Pancreas (tissue), 10 donors: Measurements from ENCODE around the gene EGF. TPM values are rescaled to one million over a fixed set of nuclear protein-coding genes. Genes with fewer than 3 reads are reported as not detected.

ENCODE experiments used
- ATAC-seq, 4 donors: fragments of 200-7000 bp; cut with Tn5 transposase; one replicate each; pipeline versions ENCODE4 v1.8.0 to v1.9.1; 2020; ENCODE audit warnings: mild to moderate bottlenecking in 4 of 4, moderate library complexity in 4 of 4
- DNase-seq, 6 donors: peaks; one replicate each; pipeline ENCODE4 v3.0.0-alpha.2; 2020
- FAIRE-seq: peaks from 2 replicates; lab custom pipeline; 2012; peaks lifted over from hg19 to GRCh38; lab: Jason Lieb, UNC
- H3K27ac ChIP-seq, 4 donors: fragments of 200-600 bp; sonication (generic); 1 replicate in 3 of 4; 2 replicates in 1 of 4; pipeline versions ENCODE4 v1.5.0 to v1.8.0; 2020
- H3K27me3 ChIP-seq, 4 donors: fragments of 200-600 bp; one replicate each; pipeline ENCODE4 v1.8.0; 2021
- H3K36me3 ChIP-seq, 3 donors: fragments of 200-600 bp; sonication (generic) in 1 of 3; one replicate each; pipeline versions ENCODE4 v1.5.0 to v1.8.0; 2020 to 2021
- H3K4me1 ChIP-seq, 3 donors: fragments of 200-600 bp; one replicate each; pipeline ENCODE4 v1.8.0; 2021
- H3K4me3 ChIP-seq, 4 donors: fragments of 200-600 bp; sonication (generic) in 2 of 4; one replicate each; pipeline versions ENCODE4 v1.5.0 to v1.8.0; 2020 to 2021
- H3K9me3 ChIP-seq, 4 donors: fragments of 200-600 bp; one replicate each; pipeline ENCODE4 v1.8.0; 2021
- CTCF ChIP-seq, 4 donors: fragments of 200-600 bp; sonication (generic) in 3 of 4; IDR thresholded peaks; one replicate each; pipeline versions ENCODE4 v1.5.0 to v1.8.0; 2021; ENCODE audit warnings: antibody characterized with exemption in 4 of 4
- WGBS, 2 donors: extraction: QIAGEN DNeasy Blood & Tissue Kit; methylation state at CpG; one replicate each; pipeline ENCODE4 v1.1.7; 2013; 5-methylcytosine and 5-hydroxymethylcytosine counted together
- intact Hi-C, 3 donors: fragments of 100-400 bp; cut with DNase I; formaldehyde crosslinking; loops; one replicate each; pipeline versions ENCODE4 v1.11.1 to v1.14.2; 2022
- polyA plus RNA-seq, 2 donors: library from polyadenylated mRNA; stranded (reverse); fragments of 200-250 nt; gene quantifications; one replicate each; pipeline ENCODE4 v1.2.3, GENCODE V29; 2013
- total RNA-seq, 6 donors: library from RNA; stranded (reverse); fragmentation: NEBNext Ultra II Directional in 4 of 6; extraction: Animal tissue kit (Norgen Biotek cat#: 25700) in 4 of 6; gene quantifications; one replicate each; pipeline versions ENCODE4 v1.2.1 to v1.2.4, GENCODE V29; 2021 to 2023
- donor health status: healthy with polysubstance abuse.
- donor health status: DM: no; HTN: no; CAD: no; lungs with moderate emphysema.
- donor health status: DM: no; HTN: no; CAD: no.
- donor health status: control.
- donor health status: control.
- donor health status: Bipolar disorder and iron deficiency.
- donor health status: DM: yes; HTN: yes; CAD: no.
- donor health status: DM: no; HTN: no; CAD: no.
- donor health status: DM: no; HTN: no; CAD: no.
- donor health status: DM: yes; HTN: yes; CAD: no.

EGF gene
- total and polyA plus RNA-seq, 8 donors = 12.8 to 67.2 (median 23.1) TPM

GRCh38 chr4:109969087-109969486, 56.4 kb downstream of the EGF start:
- WGBS, 2 donors = 80 to 89% methylated on average over 3 of the region's 3 CpGs
- no peaks in the 10 kb centered on the region for H3K27me3 ChIP-seq
- no peak overlapping the region for H3K4me3 ChIP-seq
- intact Hi-C loops = no loop called here
- FAIRE-seq (no peak), ATAC-seq (no peak), DNase-seq (no peak)
- H3K4me1 ChIP-seq = peaks cover 0 to 13% (median 0%) of the 10 kb centered on the region in 3 donors
- TF ChIP-seq CTCF (IDR thresholded peaks at IDR 0.05) = no peak
- H3K9me3 ChIP-seq = no peaks in the 10 kb centered on the region
- H3K27ac ChIP-seq = no peak overlapping the region
- H3K36me3 ChIP-seq = no peaks in the 10 kb centered on the region

- Histone ChIP-seq H3K36me3 (no peaks in the 10 kb centered on the region), H3K27me3 (no peaks in the 10 kb centered on the region), H3K9me3 (no peaks in the 10 kb centered on the region), H3K4me3 (no peak overlapping the region), H3K27ac (no peak overlapping the region), H3K4me1 (peaks cover 0 to 13% (median 3%) of the 10 kb centered on the region in 3 donors)
- ATAC-seq (no peak), DNase-seq (no peak), FAIRE-seq (no peak)
- intact Hi-C loops = loop anchor here in 2 of 3 donors (10.0 kb wide), 1 partner anchor 545 kb away; no protein-coding TSS in a partner anchor
- TF ChIP-seq CTCF (IDR thresholded peaks at IDR 0.05) = no peak
- 64 to 67% methylated on average over 6 of the region's 6 CpGs for WGBS, 2 donors
Measured at GRCh38 chr4:109969919-109970318, 57.2 kb downstream of the EGF start.

- WGBS, 2 donors = 56 to 65% methylated on average over 5 of the region's 5 CpGs
- no peak for TF ChIP-seq CTCF (IDR thresholded peaks at IDR 0.05)
- H3K9me3 ChIP-seq = no peaks in the 10 kb centered on the region
- DNase-seq = no peak
- H3K27me3 ChIP-seq = no peaks in the 10 kb centered on the region
- H3K27ac ChIP-seq = no peak overlapping the region
- no peak for FAIRE-seq
- intact Hi-C loops = loop anchor here in 2 of 3 donors (10.0 kb wide), 1 partner anchor 548 kb away; no protein-coding TSS in a partner anchor
- ATAC-seq = no peak
- H3K36me3 ChIP-seq = no peaks in the 10 kb centered on the region
- peaks cover 0 to 4% (median 0%) of the 10 kb centered on the region in 3 donors for H3K4me1 ChIP-seq
- H3K4me3 ChIP-seq = no peak overlapping the region
Measured at GRCh38 chr4:109972786-109973528, 60.3 kb downstream of the EGF start.

- Histone ChIP-seq H3K36me3 (no peaks in the 10 kb centered on the region), H3K4me1 (peaks cover 0 to 4% (median 0%) of the 10 kb centered on the region in 3 donors), H3K27me3 (no peaks in the 10 kb centered on the region), H3K9me3 (no peaks in the 10 kb centered on the region), H3K27ac (no peak overlapping the region), H3K4me3 (no peak overlapping the region)
- DNase-seq = no peak
- intact Hi-C loops = loop anchor here in 2 of 3 donors (10.0 kb wide), 1 partner anchor 549 kb away; no protein-coding TSS in a partner anchor
- TF ChIP-seq CTCF (IDR thresholded peaks at IDR 0.05) = no peak
- 54% methylated on average over 2 of the region's 2 CpGs for WGBS, 2 donors
- no peak for FAIRE-seq
- no peak for ATAC-seq
Measured at GRCh38 chr4:109973529-109973905, 60.8 kb downstream of the EGF start.

- Histone ChIP-seq H3K9me3 (no peaks in the 10 kb centered on the region), H3K36me3 (no peaks in the 10 kb centered on the region), H3K4me3 (no peak overlapping the region), H3K4me1 (peaks cover 0 to 4% (median 0%) of the 10 kb centered on the region in 3 donors), H3K27me3 (no peaks in the 10 kb centered on the region), H3K27ac (no peak overlapping the region)
- FAIRE-seq (no peak), ATAC-seq (no peak), DNase-seq (no peak)
- TF ChIP-seq CTCF (IDR thresholded peaks at IDR 0.05) = no peak
- 69 to 74% methylated on average over 6 of the region's 6 CpGs for WGBS, 2 donors
- intact Hi-C loops = loop anchor here in 2 of 3 donors (10.0 kb wide), 1 partner anchor 551 kb away; no protein-coding TSS in a partner anchor
Measured at GRCh38 chr4:109976189-109976588, 63.5 kb downstream of the EGF start.
